NT2/D1 (cell line): ENCODE data around the gene PLXNA1.

Experiments
- DNase-seq: peaks from one replicate; pipeline ENCODE4 v3.0.0-alpha.2; 2011; ENCODE audit warnings: low read depth, low spot score
- H3K27me3 ChIP-seq: 2 replicates; pipeline ENCODE4 v1.6.0; 2011; ENCODE audit warnings: mild to moderate bottlenecking; ENCODE audit not compliant: insufficient read length, insufficient read depth
- H3K36me3 ChIP-seq: 2 replicates; pipeline ENCODE4 v1.6.1; 2011; ENCODE audit warnings: mild to moderate bottlenecking, low read length, mixed read lengths; ENCODE audit not compliant: insufficient read depth, insufficient read length
- H3K4me1 ChIP-seq: 2 replicates; pipeline ENCODE4 v1.5.1; 2011; ENCODE audit not compliant: insufficient read depth, insufficient read length
- H3K4me3 ChIP-seq: 2 replicates; pipeline ENCODE4 v1.5.1; 2011; ENCODE audit warnings: low read depth; ENCODE audit not compliant: insufficient read length
- H3K9ac ChIP-seq: 2 replicates; pipeline ENCODE4 v1.6.0; 2011; ENCODE audit warnings: low read depth; ENCODE audit not compliant: insufficient read length
- H3K9me3 ChIP-seq: 2 replicates; pipeline ENCODE4 v1.5.1; 2011; ENCODE audit warnings: mild to moderate bottlenecking, low read length; ENCODE audit not compliant: insufficient read depth
- SUZ12 ChIP-seq: IDR thresholded peaks from 2 replicates; pipeline ENCODE4 v1.6.1; 2011; ENCODE audit not compliant: insufficient read length, insufficient read depth; ENCODE audit errors: extremely low read depth
- YY1 ChIP-seq: IDR thresholded peaks from 2 replicates; pipeline ENCODE4 v1.6.1; 2011; ENCODE audit not compliant: insufficient read length, insufficient read depth
- ZNF274 ChIP-seq: IDR thresholded peaks from 2 replicates; pipeline ENCODE4 v1.6.1; 2011; ENCODE audit warnings: mild to moderate bottlenecking, low read depth, low read length

Gene PLXNA1

GRCh38 chr3:126947429-126947828, 35.5 kb upstream of the PLXNA1 start:
- no peak overlapping the region for H3K4me3 ChIP-seq
- H3K27me3 ChIP-seq, result no peaks in the 10 kb centered on the region
- no peak for DNase-seq
- TF ChIP-seq ZNF274 (no peak), SUZ12 (no peak), YY1 (no peak)
- H3K9ac ChIP-seq, result no peak overlapping the region
- no peaks in the 10 kb centered on the region for H3K4me1 ChIP-seq
- peaks cover 12% of the 10 kb centered on the region for H3K36me3 ChIP-seq
- no peaks in the 10 kb centered on the region for H3K9me3 ChIP-seq

DNA sequence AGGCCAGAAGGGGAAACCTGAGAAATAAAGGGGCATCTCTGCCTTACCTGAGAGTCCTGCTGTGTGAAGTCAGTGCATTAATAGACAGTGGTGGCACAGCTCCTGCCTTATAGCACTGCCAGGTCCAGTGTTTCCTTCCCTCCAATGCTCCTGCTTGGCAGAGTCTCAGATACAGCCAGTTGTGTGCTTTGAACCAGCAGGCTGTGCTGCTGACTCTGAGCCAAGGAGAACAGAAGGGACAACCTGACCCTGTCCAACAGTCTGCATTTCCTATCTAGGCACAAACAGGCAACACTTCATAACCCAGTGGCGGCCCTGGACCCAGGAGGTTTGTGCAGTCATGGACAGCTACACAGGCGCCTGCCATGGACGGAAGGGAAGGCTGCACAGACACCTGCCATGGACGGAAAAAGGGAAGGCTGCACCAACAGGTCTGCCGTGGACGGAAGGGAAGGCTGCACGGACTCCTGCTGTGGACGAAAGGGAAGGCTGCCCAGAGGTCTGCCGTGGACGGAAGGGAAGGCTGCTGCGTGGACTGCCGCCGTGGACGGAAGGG, 33.9 kb upstream of the PLXNA1 start:
- H3K4me3 ChIP-seq, result no peak overlapping the region
- no peak for TF ChIP-seq ZNF274
- no peak for TF ChIP-seq SUZ12
- TF ChIP-seq YY1, result no peak
- no peaks in the 10 kb centered on the region for H3K27me3 ChIP-seq
- no peaks in the 10 kb centered on the region for H3K9me3 ChIP-seq
- DNase-seq, result no peak
- H3K4me1 ChIP-seq, result no peaks in the 10 kb centered on the region
- H3K9ac ChIP-seq, result no peak overlapping the region
- peaks cover 18% of the 10 kb centered on the region for H3K36me3 ChIP-seq

DNA sequence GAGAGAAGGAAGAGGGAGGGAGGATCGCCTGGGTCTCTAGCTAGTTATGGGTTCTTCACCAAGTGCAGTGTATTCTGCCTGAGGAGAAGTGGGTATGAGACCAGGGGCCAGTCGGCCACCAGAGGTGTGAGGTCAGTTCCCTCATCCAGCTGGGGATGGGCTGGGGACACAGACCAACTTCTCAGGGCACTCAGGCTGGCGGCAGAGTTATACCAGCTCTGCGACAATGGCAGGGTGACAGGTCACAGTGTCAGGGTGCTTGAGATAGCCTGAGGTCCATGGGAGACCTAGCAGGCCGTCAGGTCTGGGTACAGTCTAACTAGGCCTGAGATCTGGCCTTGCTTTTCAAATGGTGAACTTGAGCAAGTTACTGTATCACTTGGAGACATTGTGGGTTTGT, 31.4 kb upstream of the PLXNA1 start:
- TF ChIP-seq SUZ12, result no peak
- no peak for TF ChIP-seq ZNF274
- no peak for TF ChIP-seq YY1
- H3K27me3 ChIP-seq, result no peaks in the 10 kb centered on the region
- H3K4me3 ChIP-seq, result no peak overlapping the region
- H3K36me3 ChIP-seq, result peaks cover 18% of the 10 kb centered on the region
- DNase-seq, result no peak
- H3K9ac ChIP-seq, result no peak overlapping the region
- H3K9me3 ChIP-seq, result no peaks in the 10 kb centered on the region
- peaks cover 2% of the 10 kb centered on the region for H3K4me1 ChIP-seq

DNA sequence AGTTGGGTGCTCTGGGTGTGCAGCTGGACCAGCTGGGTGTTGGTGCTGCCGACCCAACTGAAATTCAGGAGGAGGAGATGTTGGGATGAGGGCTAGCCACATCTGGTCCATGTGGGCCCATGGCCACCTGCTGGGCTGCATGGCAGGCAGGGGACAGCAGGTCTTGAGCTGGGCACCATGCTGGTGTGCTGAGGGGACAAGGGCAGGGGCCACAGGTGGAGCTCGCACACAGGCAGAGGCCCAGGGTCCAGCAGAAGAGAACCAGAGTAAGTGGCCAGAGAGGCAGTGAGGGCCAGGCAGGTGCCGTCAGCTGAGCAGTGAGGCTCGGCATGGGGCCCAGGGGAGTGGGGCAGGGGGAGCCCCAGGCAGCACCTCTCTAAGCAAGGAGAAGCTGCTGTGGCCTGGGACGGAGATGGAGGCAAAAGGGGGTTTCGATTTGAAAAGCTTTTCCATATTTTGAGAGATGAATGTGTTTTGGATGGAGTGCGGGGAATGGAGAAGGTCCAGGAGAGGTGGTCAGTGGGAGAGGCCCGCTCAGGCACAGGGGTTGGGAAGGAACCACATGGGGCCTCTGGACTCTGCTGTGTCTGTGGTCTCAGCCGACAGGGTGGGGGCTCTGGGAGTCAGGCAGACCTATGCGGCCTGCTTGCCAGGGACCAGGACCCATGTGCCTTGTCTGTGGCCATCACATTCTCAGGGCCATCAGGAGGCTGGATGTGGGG, 30.5 kb upstream of the PLXNA1 start:
- Histone ChIP-seq H3K27me3 (no peaks in the 10 kb centered on the region), H3K4me1 (peaks cover 2% of the 10 kb centered on the region), H3K9ac (no peak overlapping the region), H3K9me3 (no peaks in the 10 kb centered on the region), H3K4me3 (no peak overlapping the region), H3K36me3 (peaks cover 17% of the 10 kb centered on the region)
- TF ChIP-seq SUZ12 (no peak), YY1 (no peak), ZNF274 (no peak)
- no peak for DNase-seq

- Histone ChIP-seq H3K27me3 (no peaks in the 10 kb centered on the region), H3K4me1 (peaks cover 2% of the 10 kb centered on the region), H3K9me3 (no peaks in the 10 kb centered on the region), H3K4me3 (no peak overlapping the region), H3K9ac (no peak overlapping the region), H3K36me3 (peaks cover 10% of the 10 kb centered on the region)
- TF ChIP-seq YY1 (no peak), SUZ12 (no peak), ZNF274 (no peak)
- DNase-seq, result no peak
Measured at GRCh38 chr3:126952983-126953660, 29.8 kb upstream of the PLXNA1 start.

DNA sequence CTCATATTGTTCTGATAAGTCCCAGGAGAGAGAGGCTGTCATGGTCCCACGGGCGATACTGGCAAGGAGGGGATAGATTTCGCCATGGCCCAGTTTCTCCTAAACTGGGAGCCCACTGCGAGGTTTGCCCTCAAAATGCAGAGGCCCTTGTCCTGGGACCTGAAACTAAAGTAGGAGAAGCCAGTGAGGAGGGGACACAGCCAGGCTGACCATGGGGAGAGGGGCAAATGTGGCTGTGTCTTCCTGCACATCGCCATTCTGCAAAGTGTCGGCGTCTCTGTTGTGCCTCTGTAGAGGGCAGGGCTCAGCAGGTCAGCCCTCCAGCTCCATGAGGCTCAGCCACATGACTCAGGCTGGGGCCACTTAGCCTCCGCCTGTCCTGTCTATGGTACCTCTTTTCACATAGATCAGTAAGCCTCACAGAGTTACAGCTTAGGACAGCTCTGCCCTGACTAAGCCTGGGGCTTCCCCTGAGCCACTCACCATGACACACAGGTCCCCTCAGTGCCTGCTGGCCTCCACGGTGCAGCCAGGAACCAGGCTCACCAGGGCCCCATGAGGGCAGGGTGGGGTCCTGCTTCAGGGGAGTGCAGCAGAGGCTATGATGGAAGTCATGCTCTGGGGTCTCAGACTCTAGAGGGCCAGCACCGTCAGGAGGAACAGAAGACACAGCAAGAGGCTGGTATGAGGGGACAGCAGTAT, 28.6 kb upstream of the PLXNA1 start:
- no peak for DNase-seq
- H3K9ac ChIP-seq, result no peak overlapping the region
- no peaks in the 10 kb centered on the region for H3K9me3 ChIP-seq
- peaks cover 8% of the 10 kb centered on the region for H3K36me3 ChIP-seq
- no peak for TF ChIP-seq ZNF274
- no peak for TF ChIP-seq SUZ12
- TF ChIP-seq YY1, result no peak
- H3K27me3 ChIP-seq, result no peaks in the 10 kb centered on the region
- H3K4me3 ChIP-seq, result no peak overlapping the region
- peaks cover 2% of the 10 kb centered on the region for H3K4me1 ChIP-seq
